Prostate gland (tissue), 2 donors: ENCODE data around the gene DNAJC30. TPM values are rescaled to one million over a fixed set of nuclear protein-coding genes. Genes with fewer than 3 reads are reported as not detected.

Experiments used
- DNase-seq: peaks from one replicate; pipeline ENCODE4 v3.0.0-alpha.2; 2019; ENCODE audit warnings: low spot score
- H3K27ac ChIP-seq, 2 donors: fragments of 200-600 bp; sonication (generic); 2 replicates each; pipeline ENCODE4 v1.5.1; 2017 to 2019
- H3K27me3 ChIP-seq: fragments of 200-600 bp; sonication (generic); replicated peaks from 2 replicates; pipeline ENCODE4 v1.5.1; 2019; ENCODE audit not compliant: insufficient read depth
- H3K36me3 ChIP-seq, 2 donors: fragments of 200-600 bp; sonication (generic); 1 replicate in 1 of 2; 2 replicates in 1 of 2; pipeline versions ENCODE4 v1.5.1 to v1.8.1; 2017 to 2019
- H3K4me1 ChIP-seq: fragments of 200-600 bp; sonication (generic); replicated peaks from 2 replicates; pipeline ENCODE4 v1.5.1; 2019
- H3K4me3 ChIP-seq, 2 donors: fragments of 200-600 bp; sonication (generic); 2 replicates each; pipeline ENCODE4 v1.5.1; 2017 to 2019
- H3K9me3 ChIP-seq: fragments of 200-600 bp; sonication (generic); 2 replicates; pipeline ENCODE4 v1.5.1; 2017
- POLR2A ChIP-seq: fragments of 450-650 bp; IDR thresholded peaks from one replicate; pipeline ENCODE4 v1.6.1; 2016; ENCODE audit warnings: antibody characterized with exemption, mild to moderate bottlenecking
- POLR2AphosphoS5 ChIP-seq: sonication (generic); formaldehyde crosslinking; IDR thresholded peaks from one replicate; pipeline ENCODE4 v1.6.1; 2017; ENCODE audit warnings: antibody characterized with exemption
- WGBS: methylation state at CpG from one replicate; pipeline ENCODE4 v1.1.5; 2018; 5-methylcytosine and 5-hydroxymethylcytosine counted together
- intact Hi-C: fragments of 100-400 bp; cut with DNase I; formaldehyde crosslinking; loops from one replicate; pipeline ENCODE4 v1.14.2; 2022
- total RNA-seq, 2 donors: library from RNA; depleted of rRNA; stranded (reverse); fragments of >200 nt; gene quantifications; one replicate each; pipeline ENCODE4 v1.1.0, GENCODE V29; 2016
- TF ChIP-seq, protein P1 (sequence below), 4 experiments: fragments of 200-600 bp in 2 of 4; fragments of 450-650 bp in 2 of 4; sonication (generic) in 2 of 4; IDR thresholded peaks; 1 replicate in 3 of 4; 2 replicates in 1 of 4; pipeline ENCODE4 v1.5.1; 2016 to 2019; ENCODE audit warnings: antibody characterized with exemption in 4 of 4, mild to moderate bottlenecking in 2 of 4, moderate library complexity in 2 of 4

Gene DNAJC30
- total RNA-seq, 2 donors from 2014 or later, result 16.3 to 16.8 TPM

DNA sequence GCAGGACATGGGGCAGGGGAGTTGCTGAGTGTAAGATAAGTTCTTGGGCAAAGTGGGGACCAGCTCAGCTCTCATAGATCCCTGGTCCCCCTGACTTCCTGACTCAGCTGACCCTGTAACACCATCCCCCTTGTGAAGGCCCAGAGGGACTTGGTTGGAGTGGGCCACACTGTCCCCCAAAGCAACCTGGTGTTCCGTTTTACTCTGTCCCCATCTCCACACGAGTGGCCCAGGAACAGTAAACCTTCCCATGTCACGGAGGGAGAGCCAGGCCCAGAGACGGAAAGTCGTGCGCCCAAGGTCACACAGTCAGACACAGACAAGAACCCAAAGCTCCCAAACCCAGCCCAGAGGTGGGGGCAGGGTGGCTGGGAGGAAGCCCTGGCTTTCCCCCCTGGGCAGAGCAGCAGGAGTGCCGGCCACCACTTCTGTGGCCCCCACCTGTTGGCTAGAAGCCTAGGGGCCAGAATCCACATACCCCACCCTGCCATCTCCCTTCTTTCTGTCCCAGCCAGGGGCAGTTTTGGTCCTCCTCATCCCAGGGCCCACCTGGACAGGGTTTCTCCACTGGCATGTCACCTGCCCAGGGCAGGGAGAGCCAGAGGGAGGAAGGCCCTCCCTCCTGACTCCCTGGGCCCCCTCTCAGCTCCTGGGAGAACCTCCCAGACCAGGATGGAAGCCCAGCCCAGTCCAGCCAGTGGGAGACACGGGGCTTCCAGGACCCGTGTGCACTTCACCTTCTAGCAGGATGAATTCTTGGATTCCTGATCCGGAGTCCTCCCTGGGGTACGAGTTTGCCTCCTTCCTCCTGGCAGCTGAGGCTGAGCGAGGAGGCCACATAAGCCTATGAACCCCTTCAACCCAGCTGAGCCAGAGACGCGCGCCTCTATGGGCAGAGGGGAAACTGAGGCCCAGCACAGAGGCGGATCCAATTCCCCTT lies 36.2 kb downstream of the DNAJC30 start:
- Histone ChIP-seq H3K27me3 (peaks cover 3% of the 10 kb centered on the region), H3K27ac (no peak overlapping the region), H3K36me3 (no peaks in the 10 kb centered on the region), H3K9me3 (no peaks in the 10 kb centered on the region), H3K4me1 (no peaks in the 10 kb centered on the region), H3K4me3 (no peak overlapping the region)
- WGBS, result 61% methylated on average over 16 of the region's 16 CpGs
- intact Hi-C loops, result no loop called here
- TF ChIP-seq POLR2A, result no peak
- TF ChIP-seq POLR2AphosphoS5, result no peak
- TF ChIP-seq, protein P1, sequence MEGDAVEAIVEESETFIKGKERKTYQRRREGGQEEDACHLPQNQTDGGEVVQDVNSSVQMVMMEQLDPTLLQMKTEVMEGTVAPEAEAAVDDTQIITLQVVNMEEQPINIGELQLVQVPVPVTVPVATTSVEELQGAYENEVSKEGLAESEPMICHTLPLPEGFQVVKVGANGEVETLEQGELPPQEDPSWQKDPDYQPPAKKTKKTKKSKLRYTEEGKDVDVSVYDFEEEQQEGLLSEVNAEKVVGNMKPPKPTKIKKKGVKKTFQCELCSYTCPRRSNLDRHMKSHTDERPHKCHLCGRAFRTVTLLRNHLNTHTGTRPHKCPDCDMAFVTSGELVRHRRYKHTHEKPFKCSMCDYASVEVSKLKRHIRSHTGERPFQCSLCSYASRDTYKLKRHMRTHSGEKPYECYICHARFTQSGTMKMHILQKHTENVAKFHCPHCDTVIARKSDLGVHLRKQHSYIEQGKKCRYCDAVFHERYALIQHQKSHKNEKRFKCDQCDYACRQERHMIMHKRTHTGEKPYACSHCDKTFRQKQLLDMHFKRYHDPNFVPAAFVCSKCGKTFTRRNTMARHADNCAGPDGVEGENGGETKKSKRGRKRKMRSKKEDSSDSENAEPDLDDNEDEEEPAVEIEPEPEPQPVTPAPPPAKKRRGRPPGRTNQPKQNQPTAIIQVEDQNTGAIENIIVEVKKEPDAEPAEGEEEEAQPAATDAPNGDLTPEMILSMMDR (IDR thresholded peaks at IDR 0.05), result no peak
- no peak for DNase-seq

DNA sequence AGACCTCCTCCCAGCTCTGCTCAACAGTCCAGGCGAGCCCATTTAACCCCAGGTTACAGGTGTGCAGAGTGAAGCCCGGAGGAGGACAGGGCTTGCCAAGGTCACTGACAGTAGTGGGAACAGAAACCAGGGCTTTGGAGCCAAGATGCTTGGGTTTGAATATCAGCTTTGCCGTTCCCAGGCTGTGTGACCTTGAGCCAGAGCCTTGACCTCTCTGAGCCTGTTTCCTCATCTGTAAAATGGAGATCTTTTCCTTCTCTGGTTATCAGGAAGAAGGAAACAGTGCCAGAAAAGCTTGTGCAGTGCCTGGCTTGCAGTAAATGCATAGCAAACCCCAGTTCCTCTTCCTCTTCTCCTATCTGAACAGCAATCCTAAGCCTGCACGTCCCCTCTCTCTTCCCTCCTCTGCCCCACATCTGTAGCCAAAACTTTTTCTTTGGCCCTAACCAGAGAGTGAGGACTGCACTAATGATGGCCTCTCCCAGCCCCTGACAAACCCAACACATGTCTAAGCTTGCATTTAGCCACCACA lies 37.5 kb downstream of the DNAJC30 start:
- Histone ChIP-seq H3K27ac (no peak overlapping the region), H3K9me3 (no peaks in the 10 kb centered on the region), H3K4me1 (no peaks in the 10 kb centered on the region), H3K27me3 (peaks cover 3% of the 10 kb centered on the region), H3K36me3 (no peaks in the 10 kb centered on the region), H3K4me3 (no peak overlapping the region)
- intact Hi-C loops, result no loop called here
- 70% methylated on average over 4 of the region's 4 CpGs for WGBS
- no peak for TF ChIP-seq POLR2A
- no peak for DNase-seq

DNA sequence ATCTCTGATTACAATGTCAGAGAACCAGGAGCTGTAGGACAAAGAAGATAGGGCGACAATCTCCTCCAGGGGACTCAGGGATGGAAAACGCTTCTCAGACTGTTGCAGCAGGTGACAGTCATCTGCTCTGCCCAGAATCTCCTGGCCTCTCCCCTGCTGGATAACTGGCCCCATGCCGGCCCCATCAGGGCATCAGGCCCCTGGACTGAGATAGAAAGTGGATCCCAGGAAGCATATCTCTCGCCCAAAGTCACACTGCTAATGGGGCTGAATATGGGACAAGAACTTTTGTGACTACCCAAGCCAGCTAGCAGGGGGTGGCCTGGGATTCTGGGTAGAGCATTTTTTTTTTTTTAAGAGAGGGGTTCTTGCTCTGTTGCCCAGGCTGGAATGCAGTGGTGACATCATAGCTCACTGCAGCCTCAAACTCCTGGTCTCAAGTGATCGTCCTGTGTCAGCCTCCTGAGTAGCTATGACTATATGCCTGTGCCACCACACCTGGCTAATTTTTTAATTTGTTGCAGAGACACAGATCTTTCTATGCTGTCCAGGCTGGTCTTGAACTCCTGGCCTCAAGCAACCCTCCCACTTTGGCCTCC lies 38.5 kb downstream of the DNAJC30 start:
- H3K4me1 ChIP-seq, result no peaks in the 10 kb centered on the region
- WGBS, result 60% methylated on average over 5 of the region's 5 CpGs
- TF ChIP-seq, protein P1 (IDR thresholded peaks at IDR 0.05), result no peak
- TF ChIP-seq POLR2AphosphoS5 (no peak), POLR2A (no peak)
- H3K27ac ChIP-seq, result no peak overlapping the region
- no peaks in the 10 kb centered on the region for H3K36me3 ChIP-seq
- intact Hi-C loops, result no loop called here
- no peak for DNase-seq
- H3K4me3 ChIP-seq, result no peak overlapping the region
- no peaks in the 10 kb centered on the region for H3K9me3 ChIP-seq
- H3K27me3 ChIP-seq, result peaks cover 3% of the 10 kb centered on the region

DNA sequence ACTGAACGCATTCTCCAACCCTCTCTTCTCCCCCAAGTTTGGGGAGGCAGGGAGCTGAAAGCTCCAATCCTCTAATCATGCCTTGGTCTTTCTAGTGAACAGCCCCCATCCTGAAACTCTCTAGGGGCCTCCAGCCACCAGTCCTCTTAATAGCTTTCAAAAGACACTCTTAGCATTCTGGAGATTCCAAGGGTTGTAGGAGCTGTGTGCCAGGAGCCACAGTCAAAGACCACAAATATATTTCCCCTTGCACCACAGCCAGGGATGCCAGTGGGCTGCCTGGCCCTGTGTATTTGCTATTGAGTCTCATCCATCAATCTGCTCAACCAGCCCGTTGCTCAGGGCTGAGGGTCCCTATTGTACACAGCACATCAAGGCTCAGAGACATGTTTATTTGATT lies 40.4 kb downstream of the DNAJC30 start:
- Histone ChIP-seq H3K9me3 (no peaks in the 10 kb centered on the region), H3K4me1 (no peaks in the 10 kb centered on the region), H3K36me3 (no peaks in the 10 kb centered on the region), H3K27me3 (peaks cover 3% of the 10 kb centered on the region), H3K4me3 (no peak overlapping the region), H3K27ac (no peak overlapping the region)
- intact Hi-C loops, result no loop called here
- WGBS, result 72% methylated on average over 2 of the region's 2 CpGs
- TF ChIP-seq, protein P1 (IDR thresholded peaks at IDR 0.05), result no peak
- TF ChIP-seq POLR2AphosphoS5 (no peak), POLR2A (no peak)
- no peak for DNase-seq

DNA sequence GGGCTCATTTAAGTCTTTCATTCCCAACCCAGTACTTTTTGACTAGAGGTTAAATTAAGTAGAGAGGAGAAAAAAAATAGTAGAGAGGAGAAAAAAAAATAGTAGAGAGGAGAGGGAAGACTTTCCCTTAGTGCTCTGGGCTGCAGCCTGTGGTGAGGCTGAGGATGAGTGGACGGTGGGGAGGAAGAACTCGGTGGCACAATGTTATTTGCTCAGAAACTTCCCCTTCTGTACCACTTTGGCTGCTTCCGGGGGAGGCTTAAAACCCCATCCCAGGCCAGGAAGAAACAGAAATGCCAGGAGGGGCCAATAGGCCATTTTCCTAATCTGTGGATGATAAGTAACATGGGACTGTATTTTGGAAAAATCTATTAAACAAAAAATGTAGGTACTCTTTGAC lies 44.3 kb downstream of the DNAJC30 start:
- Histone ChIP-seq H3K27me3 (no peaks in the 10 kb centered on the region), H3K9me3 (no peaks in the 10 kb centered on the region), H3K36me3 (no peaks in the 10 kb centered on the region), H3K4me3 (no peak overlapping the region), H3K4me1 (no peaks in the 10 kb centered on the region), H3K27ac (no peak overlapping the region)
- intact Hi-C loops, result no loop called here
- 50% methylated on average over 3 of the region's 3 CpGs for WGBS
- no peak for TF ChIP-seq POLR2A
- TF ChIP-seq POLR2AphosphoS5, result no peak
- TF ChIP-seq, protein P1 (IDR thresholded peaks at IDR 0.05), result no peak
- DNase-seq, result no peak
